C4-2B (cell line): ENCODE data around the gene CATSPERZ.

Experiments
- ZFX ChIP-seq: fragments of 450-650 bp; IDR thresholded peaks from 2 replicates; pipeline ENCODE4 v1.6.1; 2017
- TF ChIP-seq, protein P1 (sequence below): fragments of 450-650 bp; conservative IDR thresholded peaks from 2 replicates; pipeline ENCODE4 v1.5.1; 2017; ENCODE audit warnings: mild to moderate bottlenecking

DNA sequence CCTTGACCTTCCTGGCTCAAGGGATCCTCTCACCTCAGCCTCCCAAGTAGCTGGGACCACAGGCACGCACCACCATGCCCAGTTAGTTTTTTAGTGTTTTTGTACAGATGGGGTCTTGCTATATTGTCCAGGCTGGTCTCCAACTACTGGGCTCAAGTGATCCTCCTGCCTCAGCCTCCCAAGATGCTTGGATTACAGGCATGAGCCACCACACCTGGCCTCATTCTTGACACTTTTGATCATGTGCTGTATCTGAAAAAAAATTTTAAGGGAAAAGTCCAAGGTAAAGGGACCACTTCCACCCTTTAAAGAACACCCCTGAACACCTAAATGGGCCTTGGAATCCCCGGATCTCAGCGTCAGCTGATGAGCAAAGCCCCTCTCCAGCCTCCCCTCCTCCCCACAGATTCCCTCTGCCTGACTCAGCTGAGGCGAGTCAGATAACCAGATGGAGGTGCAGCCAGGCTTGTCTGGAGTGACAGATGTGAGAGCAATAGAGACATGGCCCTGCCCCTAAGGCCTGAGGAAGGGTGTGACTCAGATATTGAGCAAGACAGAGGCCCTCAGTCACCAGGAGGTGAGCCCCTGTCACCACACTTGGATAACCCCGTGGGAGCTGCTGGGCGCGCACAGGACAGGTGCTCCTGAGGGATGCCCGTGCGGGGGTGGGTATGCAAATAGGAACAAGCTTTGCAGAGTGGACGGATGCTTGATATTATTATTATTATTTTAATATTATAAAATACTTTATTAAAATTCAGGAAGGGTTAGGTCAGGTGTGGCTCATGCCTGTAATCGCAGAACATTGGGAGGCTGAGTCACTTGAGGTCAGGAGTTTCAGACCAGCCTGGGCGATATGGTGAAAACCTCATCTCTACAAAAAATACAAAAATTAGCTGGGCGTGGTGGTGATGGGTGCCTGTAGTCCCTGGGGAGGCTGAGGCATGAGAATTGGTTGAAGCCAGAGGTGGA, 34.9 kb downstream of the CATSPERZ start:
- TF ChIP-seq, protein P1, sequence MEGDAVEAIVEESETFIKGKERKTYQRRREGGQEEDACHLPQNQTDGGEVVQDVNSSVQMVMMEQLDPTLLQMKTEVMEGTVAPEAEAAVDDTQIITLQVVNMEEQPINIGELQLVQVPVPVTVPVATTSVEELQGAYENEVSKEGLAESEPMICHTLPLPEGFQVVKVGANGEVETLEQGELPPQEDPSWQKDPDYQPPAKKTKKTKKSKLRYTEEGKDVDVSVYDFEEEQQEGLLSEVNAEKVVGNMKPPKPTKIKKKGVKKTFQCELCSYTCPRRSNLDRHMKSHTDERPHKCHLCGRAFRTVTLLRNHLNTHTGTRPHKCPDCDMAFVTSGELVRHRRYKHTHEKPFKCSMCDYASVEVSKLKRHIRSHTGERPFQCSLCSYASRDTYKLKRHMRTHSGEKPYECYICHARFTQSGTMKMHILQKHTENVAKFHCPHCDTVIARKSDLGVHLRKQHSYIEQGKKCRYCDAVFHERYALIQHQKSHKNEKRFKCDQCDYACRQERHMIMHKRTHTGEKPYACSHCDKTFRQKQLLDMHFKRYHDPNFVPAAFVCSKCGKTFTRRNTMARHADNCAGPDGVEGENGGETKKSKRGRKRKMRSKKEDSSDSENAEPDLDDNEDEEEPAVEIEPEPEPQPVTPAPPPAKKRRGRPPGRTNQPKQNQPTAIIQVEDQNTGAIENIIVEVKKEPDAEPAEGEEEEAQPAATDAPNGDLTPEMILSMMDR, result no peak
- no peak for TF ChIP-seq ZFX
